Pancreas (tissue), 10 donors: ENCODE data around the gene GPS2. TPM values are rescaled to one million over a fixed set of nuclear protein-coding genes. Genes with fewer than 3 reads are reported as not detected.

Source experiments
- ATAC-seq, 4 donors: fragments of 200-7000 bp; cut with Tn5 transposase; one replicate each; pipeline versions ENCODE4 v1.8.0 to v1.9.1; 2020; ENCODE audit warnings: mild to moderate bottlenecking in 4 of 4, moderate library complexity in 4 of 4
- DNase-seq, 6 donors: peaks; one replicate each; pipeline ENCODE4 v3.0.0-alpha.2; 2020
- FAIRE-seq: peaks from 2 replicates; lab custom pipeline; 2012; peaks lifted over from hg19 to GRCh38; lab: Jason Lieb, UNC
- H3K27ac ChIP-seq, 4 donors: fragments of 200-600 bp; sonication (generic); 1 replicate in 3 of 4; 2 replicates in 1 of 4; pipeline versions ENCODE4 v1.5.0 to v1.8.0; 2020
- H3K27me3 ChIP-seq, 4 donors: fragments of 200-600 bp; one replicate each; pipeline ENCODE4 v1.8.0; 2021
- H3K36me3 ChIP-seq, 3 donors: fragments of 200-600 bp; sonication (generic) in 1 of 3; one replicate each; pipeline versions ENCODE4 v1.5.0 to v1.8.0; 2020 to 2021
- H3K4me1 ChIP-seq, 3 donors: fragments of 200-600 bp; one replicate each; pipeline ENCODE4 v1.8.0; 2021
- H3K4me3 ChIP-seq, 4 donors: fragments of 200-600 bp; sonication (generic) in 2 of 4; one replicate each; pipeline versions ENCODE4 v1.5.0 to v1.8.0; 2020 to 2021
- H3K9me3 ChIP-seq, 4 donors: fragments of 200-600 bp; one replicate each; pipeline ENCODE4 v1.8.0; 2021
- whole genome bisulfite sequencing, 2 donors: extraction: QIAGEN DNeasy Blood & Tissue Kit; methylation state at CpG; one replicate each; pipeline ENCODE4 v1.1.7; 2013; 5-methylcytosine and 5-hydroxymethylcytosine counted together
- intact Hi-C, 3 donors: fragments of 100-400 bp; cut with DNase I; formaldehyde crosslinking; loops; one replicate each; pipeline versions ENCODE4 v1.11.1 to v1.14.2; 2022
- polyA plus RNA-seq, 2 donors: library from polyadenylated mRNA; stranded (reverse); fragments of 200-250 nt; gene quantifications; one replicate each; pipeline ENCODE4 v1.2.3, GENCODE V29; 2013
- total RNA-seq, 6 donors: library from RNA; stranded (reverse); fragmentation: NEBNext Ultra II Directional in 4 of 6; extraction: Animal tissue kit (Norgen Biotek cat#: 25700) in 4 of 6; gene quantifications; one replicate each; pipeline versions ENCODE4 v1.2.1 to v1.2.4, GENCODE V29; 2021 to 2023
- TF ChIP-seq, protein P1 (sequence below), 4 donors: fragments of 200-600 bp; sonication (generic) in 3 of 4; IDR thresholded peaks; one replicate each; pipeline versions ENCODE4 v1.5.0 to v1.8.0; 2021; ENCODE audit warnings: antibody characterized with exemption in 4 of 4
- donor health status: healthy with polysubstance abuse.
- donor health status: DM: no; HTN: no; CAD: no; lungs with moderate emphysema.
- donor health status: DM: no; HTN: no; CAD: no.
- donor health status: control.
- donor health status: control.
- donor health status: Bipolar disorder and iron deficiency.
- donor health status: DM: yes; HTN: yes; CAD: no.
- donor health status: DM: no; HTN: no; CAD: no.
- donor health status: DM: no; HTN: no; CAD: no.
- donor health status: DM: yes; HTN: yes; CAD: no.

The GPS2 gene
- total and polyA plus RNA-seq, 8 donors = 22.1 to 101 (median 30.6) TPM

DNA sequence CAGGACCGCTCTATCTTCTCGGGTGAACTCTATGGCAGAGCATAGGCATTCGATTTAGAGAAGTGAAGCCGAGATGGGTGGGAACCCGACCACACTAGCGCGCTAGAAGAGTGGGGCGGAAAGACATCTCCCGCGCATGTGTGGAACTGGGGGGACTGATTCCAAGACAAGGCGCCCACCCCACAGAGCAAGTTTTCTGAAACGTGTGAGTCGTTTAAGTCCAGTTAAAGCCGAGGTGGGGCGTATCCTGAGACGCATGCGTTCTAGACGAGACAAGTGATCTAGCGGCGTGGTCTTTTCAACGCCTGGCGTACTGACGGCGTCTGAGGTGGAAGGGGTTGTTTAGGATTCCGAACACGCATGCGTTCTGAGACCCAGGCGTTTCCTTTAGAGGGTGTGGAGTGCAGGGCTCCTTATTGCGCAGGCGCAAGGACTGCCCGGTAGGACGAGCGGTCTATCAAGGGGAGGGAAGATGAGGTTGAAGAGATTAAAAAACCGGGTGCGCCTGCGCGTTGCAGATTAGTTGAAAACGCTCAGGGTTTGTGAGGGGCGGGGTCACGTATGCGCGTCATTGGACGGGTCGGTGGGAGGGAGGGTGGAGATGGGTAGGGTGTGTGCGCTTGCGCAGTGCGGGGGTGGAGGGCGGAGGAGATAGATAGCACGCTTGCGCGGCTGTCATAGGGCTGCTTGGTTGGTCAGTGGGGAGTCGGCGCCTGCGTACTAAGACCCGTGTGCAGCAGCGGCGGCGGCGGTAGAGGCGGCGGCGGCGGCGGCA lies 8.1 kb downstream of the GPS2 start, which contains the start of gene EIF5A:
Gene EIF5A (plus strand): TSS at position 718 of the 775 bp plus-strand sequence. CDS start 2,008 bp downstream, outside the sequence.
- H3K27ac ChIP-seq = peak within 1 kb of the TSS; percentile 95 to 97 (median 96)
- no peaks in the 10 kb centered on the region for H3K27me3 ChIP-seq
- ATAC-seq = peak; percentile 86 to 93 (median 86)
- intact Hi-C loops = no loop called here
- FAIRE-seq = peak; percentile 96
- no peaks in the 10 kb centered on the region for H3K9me3 ChIP-seq
- TF ChIP-seq, protein P1, sequence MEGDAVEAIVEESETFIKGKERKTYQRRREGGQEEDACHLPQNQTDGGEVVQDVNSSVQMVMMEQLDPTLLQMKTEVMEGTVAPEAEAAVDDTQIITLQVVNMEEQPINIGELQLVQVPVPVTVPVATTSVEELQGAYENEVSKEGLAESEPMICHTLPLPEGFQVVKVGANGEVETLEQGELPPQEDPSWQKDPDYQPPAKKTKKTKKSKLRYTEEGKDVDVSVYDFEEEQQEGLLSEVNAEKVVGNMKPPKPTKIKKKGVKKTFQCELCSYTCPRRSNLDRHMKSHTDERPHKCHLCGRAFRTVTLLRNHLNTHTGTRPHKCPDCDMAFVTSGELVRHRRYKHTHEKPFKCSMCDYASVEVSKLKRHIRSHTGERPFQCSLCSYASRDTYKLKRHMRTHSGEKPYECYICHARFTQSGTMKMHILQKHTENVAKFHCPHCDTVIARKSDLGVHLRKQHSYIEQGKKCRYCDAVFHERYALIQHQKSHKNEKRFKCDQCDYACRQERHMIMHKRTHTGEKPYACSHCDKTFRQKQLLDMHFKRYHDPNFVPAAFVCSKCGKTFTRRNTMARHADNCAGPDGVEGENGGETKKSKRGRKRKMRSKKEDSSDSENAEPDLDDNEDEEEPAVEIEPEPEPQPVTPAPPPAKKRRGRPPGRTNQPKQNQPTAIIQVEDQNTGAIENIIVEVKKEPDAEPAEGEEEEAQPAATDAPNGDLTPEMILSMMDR (IDR thresholded peaks at IDR 0.05) = no peak
- WGBS, 2 donors = 0 to 1% methylated on average over 54 to 64 of the region's 64 CpGs
- H3K36me3 ChIP-seq = peaks cover 8 to 26% (median 13%) of the 10 kb centered on the region in 3 donors
- H3K4me3 ChIP-seq = peak within 1 kb of the TSS; percentile 79 to 96 (median 88)
- peaks cover 10 to 17% (median 17%) of the 10 kb centered on the region in 3 donors for H3K4me1 ChIP-seq
- DNase-seq = peak; percentile 100

DNA sequence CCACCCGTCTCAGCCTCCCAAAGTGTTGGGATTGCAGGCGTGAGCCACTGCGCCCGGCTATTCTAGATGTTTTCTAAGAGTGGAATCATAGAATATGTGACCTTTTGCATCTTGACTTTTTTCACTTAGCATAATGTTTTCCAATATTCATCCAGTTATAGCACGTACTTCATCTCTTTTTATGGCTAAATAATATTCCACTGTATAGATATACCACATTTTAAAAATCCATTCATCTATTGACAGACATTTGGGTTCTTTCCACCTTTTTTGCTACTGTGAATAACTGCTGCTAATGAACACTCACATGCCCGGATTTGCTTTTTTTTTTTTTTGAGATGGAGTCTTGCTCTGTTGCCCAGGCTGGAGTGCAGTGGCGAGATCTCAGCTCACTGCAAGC lies 11.0 kb downstream of the GPS2 start:
- Histone ChIP-seq H3K36me3 (no peaks in the 10 kb centered on the region), H3K4me3 (no peak overlapping the region), H3K27me3 (no peaks in the 10 kb centered on the region), H3K27ac (no peak overlapping the region), H3K4me1 (peaks cover 0 to 2% (median 1%) of the 10 kb centered on the region in 3 donors), H3K9me3 (no peaks in the 10 kb centered on the region)
- ATAC-seq (no peak), DNase-seq (no peak), FAIRE-seq (no peak)
- TF ChIP-seq, protein P1 (IDR thresholded peaks at IDR 0.05) = no peak
- WGBS, 2 donors = 90 to 95% methylated on average over 7 of the region's 7 CpGs
- intact Hi-C loops = no loop called here

DNA sequence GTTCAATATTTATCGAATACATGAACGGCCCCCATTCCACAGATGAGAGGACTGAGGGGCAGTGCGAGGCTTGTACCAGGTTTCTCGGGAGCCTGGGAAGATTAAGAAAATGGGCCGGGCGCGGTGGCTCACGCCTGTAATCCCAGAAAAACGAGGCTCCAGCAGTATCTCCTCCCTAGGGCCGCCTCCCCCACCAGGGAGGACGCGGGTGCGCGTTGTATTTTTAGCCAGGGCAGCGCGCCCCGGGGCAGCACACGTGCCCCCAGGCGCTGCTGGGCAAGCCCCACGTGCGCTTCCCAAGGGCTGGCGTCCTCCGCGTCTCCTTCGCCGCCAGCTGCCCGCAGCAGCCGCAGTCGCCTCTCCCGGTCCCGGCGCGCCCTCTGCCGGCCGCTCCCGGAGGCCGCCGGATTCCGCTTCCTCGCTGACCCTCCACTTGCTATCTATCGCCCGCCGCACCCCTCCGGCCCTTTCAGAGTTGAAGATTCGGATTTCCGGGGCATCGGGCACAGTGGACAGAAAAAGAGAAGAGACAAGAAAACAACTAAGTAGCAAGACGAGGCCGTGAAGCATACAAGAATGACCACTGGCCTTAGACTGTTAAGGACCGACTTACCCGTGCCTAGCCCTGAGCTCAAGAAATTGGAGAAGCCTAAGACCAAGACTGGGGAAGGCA lies 18.8 kb downstream of the GPS2 start:
- Histone ChIP-seq H3K9me3 (no peaks in the 10 kb centered on the region), H3K4me1 (peaks cover 0 to 18% (median 13%) of the 10 kb centered on the region in 3 donors), H3K27ac (no peak overlapping the region), H3K4me3 (peak overlapping the region in 1 of 4 donors; percentile 20), H3K36me3 (no peaks in the 10 kb centered on the region), H3K27me3 (no peaks in the 10 kb centered on the region)
- intact Hi-C loops = loop anchor here in 1 of 3 donors (10.0 kb wide), 1 partner anchor 252 kb away; the partner anchor contains the start of gene SLC16A11
- TF ChIP-seq, protein P1 (IDR thresholded peaks at IDR 0.05) = peak; percentile 84 to 90 (median 88)
- WGBS, 2 donors = 4 to 7% methylated on average over 51 of the region's 51 CpGs
- ATAC-seq (peak; percentile 67 to 86 (median 82)), DNase-seq (peak; percentile 69 to 95 (median 85)), FAIRE-seq (no peak)

DNA sequence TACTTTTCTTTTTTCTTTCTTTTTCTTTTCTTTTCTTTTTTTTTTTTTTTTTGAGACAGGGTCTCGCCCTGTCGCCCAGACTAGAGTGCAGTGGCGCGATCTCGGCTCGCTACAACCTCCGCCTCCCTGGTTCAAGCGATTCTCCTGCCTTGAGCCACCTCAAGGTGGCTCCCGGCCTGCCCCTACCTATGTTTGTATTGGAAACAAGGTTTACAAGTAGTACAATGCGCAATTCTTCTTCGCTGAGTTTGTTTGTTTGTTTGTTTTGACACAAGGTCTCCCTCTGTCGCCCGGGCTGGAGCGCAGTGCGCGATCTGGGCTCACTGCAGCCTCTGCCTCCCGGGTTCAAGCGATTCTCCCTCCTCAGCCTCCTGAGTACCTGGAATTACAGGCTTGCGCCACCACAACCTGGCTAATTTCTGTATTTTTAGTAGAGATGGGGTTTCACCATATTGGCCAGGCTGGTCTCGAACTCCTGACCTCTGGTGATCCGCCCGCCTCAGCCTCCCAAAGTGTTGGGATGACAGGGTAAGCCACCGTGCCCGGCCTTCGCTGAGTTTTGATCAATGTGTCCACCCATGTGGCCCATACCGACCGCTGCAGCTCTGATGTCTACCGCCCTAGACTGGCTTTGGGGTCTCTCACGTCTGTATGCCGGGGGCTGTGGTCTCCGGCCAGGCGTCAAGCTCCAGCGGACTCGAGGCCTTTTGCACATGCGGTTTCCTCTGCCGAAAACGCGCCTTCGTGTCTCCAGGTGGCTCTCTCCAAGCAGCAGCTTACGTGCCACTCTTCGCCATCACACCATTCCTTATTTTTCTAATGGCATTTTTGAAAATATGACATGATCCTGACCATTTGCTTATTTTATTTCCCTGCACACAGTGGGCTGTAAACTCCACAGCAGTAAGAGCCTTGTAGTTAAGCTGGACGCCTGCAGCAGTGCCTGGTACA lies 19.7 kb downstream of the GPS2 start:
- intact Hi-C loops = loop anchor here in 1 of 3 donors (10.0 kb wide), 1 partner anchor 251 kb away; the partner anchor contains the start of gene SLC16A11
- 65 to 66% methylated on average over 41 to 42 of the region's 42 CpGs for WGBS, 2 donors
- no peaks in the 10 kb centered on the region for H3K36me3 ChIP-seq
- H3K27me3 ChIP-seq = no peaks in the 10 kb centered on the region
- ATAC-seq (no peak), DNase-seq (peak in 1 of 6 donors; percentile 25), FAIRE-seq (no peak)
- H3K4me3 ChIP-seq = peak overlapping the region in 2 of 4 donors; percentile 26 to 42
- H3K4me1 ChIP-seq = peaks cover 0 to 18% (median 13%) of the 10 kb centered on the region in 3 donors
- no peaks in the 10 kb centered on the region for H3K9me3 ChIP-seq
- no peak overlapping the region for H3K27ac ChIP-seq
- TF ChIP-seq, protein P1 (IDR thresholded peaks at IDR 0.05) = no peak
